Transverse colon (tissue), 4 donors: ENCODE data around the gene ZBTB18. TPM values are rescaled to one million over a fixed set of nuclear protein-coding genes. Genes with fewer than 3 reads are reported as not detected.

Source experiments
- DNase-seq: peaks from one replicate; pipeline ENCODE4 v3.0.0-alpha.2; 2019
- H3K27ac ChIP-seq, 4 donors: fragments of 200-600 bp; sonication (generic); 2 replicates each; pipeline ENCODE4 v1.5.1; 2016 to 2018; ENCODE audit warnings: inconsistent platforms in 4 of 4
- H3K27me3 ChIP-seq: fragments of 200-600 bp; sonication (generic); 2 replicates; pipeline ENCODE4 v1.5.1; 2017; ENCODE audit warnings: inconsistent platforms
- H3K36me3 ChIP-seq, 4 donors: fragments of 200-600 bp; sonication (generic); 2 replicates each; pipeline ENCODE4 v1.5.1; 2017 to 2019; ENCODE audit warnings: inconsistent platforms in 4 of 4
- H3K4me1 ChIP-seq, 4 donors: fragments of 200-600 bp; sonication (generic); 2 replicates each; pipeline ENCODE4 v1.5.1; 2017 to 2020; ENCODE audit warnings: inconsistent platforms in 4 of 4
- H3K4me3 ChIP-seq, 4 donors: fragments of 200-600 bp; sonication (generic); 1 replicate in 1 of 4; 2 replicates in 3 of 4; pipeline versions ENCODE4 v1.5.1 to v1.6.1; 2017 to 2019; ENCODE audit warnings: inconsistent platforms in 4 of 4
- H3K9me3 ChIP-seq, 2 donors: fragments of 200-600 bp; sonication (generic); 2 replicates each; pipeline ENCODE4 v1.5.1; 2017 to 2019; ENCODE audit warnings: inconsistent platforms in 2 of 2
- CTCF ChIP-seq, 5 experiments: fragments of 200-600 bp in 3 of 5; fragments of 450-650 bp in 2 of 5; sonication (generic) in 3 of 5; IDR thresholded peaks; 1 replicate in 2 of 5; 2 replicates in 3 of 5; pipeline ENCODE4 v1.5.1; 2016 to 2017; ENCODE audit warnings: antibody characterized with exemption in 5 of 5, inconsistent platforms in 3 of 5, mild to moderate bottlenecking in 2 of 5, moderate library complexity in 1 of 5
- EP300 ChIP-seq: sonication (generic); formaldehyde crosslinking; IDR thresholded peaks from one replicate; pipeline ENCODE4 v1.6.1; 2017; ENCODE audit warnings: antibody characterized with exemption, low read depth
- POLR2A ChIP-seq: fragments of 450-650 bp; IDR thresholded peaks from one replicate; pipeline ENCODE4 v1.6.1; 2016; ENCODE audit warnings: antibody characterized with exemption, mild to moderate bottlenecking, moderate library complexity
- POLR2AphosphoS5 ChIP-seq, 3 donors: sonication (generic); formaldehyde crosslinking; IDR thresholded peaks; one replicate each; pipeline ENCODE4 v1.6.1; 2016; ENCODE audit warnings: antibody characterized with exemption in 3 of 3
- WGBS, 2 donors: methylation state at CpG; one replicate each; pipeline ENCODE4 v1.1.5; 2018; ENCODE audit warnings: low coverage in 1 of 2; 5-methylcytosine and 5-hydroxymethylcytosine counted together
- in situ Hi-C, 4 donors: fragments of 200-750 bp; cut with MboI; loops; one replicate each; pipeline versions ENCODE4 v1.15.0 to v1.15.1; 2017; ENCODE audit warnings: low sequenced_read_pairs in 3 of 4, low pct_ligation_motif_present in 1 of 4, low pct_unique_long_range_greater_than_20kb in 1 of 4
- intact Hi-C: fragments of 100-400 bp; cut with DNase I; formaldehyde crosslinking; loops from one replicate; pipeline ENCODE4 v1.15.1; 2023; ENCODE audit warnings: low total_unique reads
- small RNA-seq, 4 donors: library from RNA; depleted of rRNA; stranded (forward); fragments of <200 nt; gene quantifications; one replicate each; pipeline ENCODE3, GENCODE V24; 2016
- total RNA-seq, 4 donors: library from RNA; depleted of rRNA; stranded (reverse); fragments of >200 nt; gene quantifications; one replicate each; pipeline ENCODE4 v1.1.0, GENCODE V29; 2016

The ZBTB18 gene
- total RNA-seq, 4 donors from 2014 or later, result 4.1 to 32.8 (median 17.7) TPM

DNA sequence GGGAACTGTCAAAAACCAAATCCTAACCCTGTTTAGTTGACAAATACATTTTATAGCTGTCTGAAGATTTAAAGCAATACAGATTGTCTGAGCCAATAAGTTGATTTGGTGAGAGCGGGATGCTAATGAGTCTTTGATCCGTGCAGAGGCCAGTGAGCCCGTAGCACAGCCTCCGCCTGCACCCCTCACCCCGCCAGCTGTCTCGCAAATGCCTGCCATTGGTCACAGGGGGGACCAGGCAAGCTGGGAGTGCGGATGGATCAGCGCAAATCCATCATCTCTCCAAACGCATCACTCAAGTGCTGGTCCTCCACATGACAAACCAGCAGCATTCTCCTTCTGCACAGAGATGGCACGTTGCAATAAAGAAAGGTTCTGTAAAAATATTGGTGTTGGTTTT is 51.0 kb downstream of the ZBTB18 start:
- 94 to 97% methylated on average over 6 to 10 of the region's 10 CpGs for WGBS, 2 donors
- H3K27me3 ChIP-seq, result peaks cover 11% of the 10 kb centered on the region
- peaks cover 0 to 3% (median 0%) of the 10 kb centered on the region in 4 donors for H3K4me1 ChIP-seq
- no peak overlapping the region for H3K4me3 ChIP-seq
- intact Hi-C loops, result no loop called here
- in situ Hi-C loops, result no loop called here
- no peaks in the 10 kb centered on the region for H3K36me3 ChIP-seq
- H3K27ac ChIP-seq, result no peak overlapping the region
- TF ChIP-seq CTCF (IDR thresholded peaks at IDR 0.05), result no peak
- TF ChIP-seq POLR2AphosphoS5 (IDR thresholded peaks at IDR 0.05), result no peak
- no peak for TF ChIP-seq POLR2A
- TF ChIP-seq EP300, result no peak
- no peak for DNase-seq
- no peaks in the 10 kb centered on the region for H3K9me3 ChIP-seq

DNA sequence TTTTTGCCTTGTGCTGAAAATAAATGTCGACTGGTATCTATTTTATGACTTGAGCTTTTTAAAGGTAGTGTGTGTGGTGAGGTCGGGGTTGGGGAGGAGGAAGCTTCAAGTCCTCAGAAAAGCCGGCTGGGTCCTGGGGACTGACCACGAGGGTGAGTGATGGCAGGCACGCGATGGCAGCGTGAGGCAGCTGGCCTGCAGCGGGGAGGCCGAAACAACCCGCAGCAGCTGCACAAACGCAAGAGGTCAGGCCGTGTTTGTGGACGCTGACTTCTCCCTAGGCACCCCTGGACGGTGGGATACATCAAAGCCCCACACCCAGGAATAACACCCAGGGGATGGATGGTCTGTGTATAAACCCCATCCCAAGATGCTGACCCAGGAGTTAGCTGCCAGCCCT is 51.4 kb downstream of the ZBTB18 start:
- Histone ChIP-seq H3K27ac (no peak overlapping the region), H3K27me3 (peaks cover 11% of the 10 kb centered on the region), H3K4me3 (no peak overlapping the region), H3K36me3 (no peaks in the 10 kb centered on the region), H3K9me3 (no peaks in the 10 kb centered on the region), H3K4me1 (peaks cover 0 to 3% (median 0%) of the 10 kb centered on the region in 4 donors)
- intact Hi-C loops, result no loop called here
- no peak for DNase-seq
- TF ChIP-seq POLR2AphosphoS5 (IDR thresholded peaks at IDR 0.05), result no peak
- no peak for TF ChIP-seq POLR2A
- no peak for TF ChIP-seq EP300
- no peak for TF ChIP-seq CTCF (IDR thresholded peaks at IDR 0.05)
- in situ Hi-C loops, result no loop called here
- 67 to 83% methylated on average over 6 to 14 of the region's 14 CpGs for WGBS, 2 donors

DNA sequence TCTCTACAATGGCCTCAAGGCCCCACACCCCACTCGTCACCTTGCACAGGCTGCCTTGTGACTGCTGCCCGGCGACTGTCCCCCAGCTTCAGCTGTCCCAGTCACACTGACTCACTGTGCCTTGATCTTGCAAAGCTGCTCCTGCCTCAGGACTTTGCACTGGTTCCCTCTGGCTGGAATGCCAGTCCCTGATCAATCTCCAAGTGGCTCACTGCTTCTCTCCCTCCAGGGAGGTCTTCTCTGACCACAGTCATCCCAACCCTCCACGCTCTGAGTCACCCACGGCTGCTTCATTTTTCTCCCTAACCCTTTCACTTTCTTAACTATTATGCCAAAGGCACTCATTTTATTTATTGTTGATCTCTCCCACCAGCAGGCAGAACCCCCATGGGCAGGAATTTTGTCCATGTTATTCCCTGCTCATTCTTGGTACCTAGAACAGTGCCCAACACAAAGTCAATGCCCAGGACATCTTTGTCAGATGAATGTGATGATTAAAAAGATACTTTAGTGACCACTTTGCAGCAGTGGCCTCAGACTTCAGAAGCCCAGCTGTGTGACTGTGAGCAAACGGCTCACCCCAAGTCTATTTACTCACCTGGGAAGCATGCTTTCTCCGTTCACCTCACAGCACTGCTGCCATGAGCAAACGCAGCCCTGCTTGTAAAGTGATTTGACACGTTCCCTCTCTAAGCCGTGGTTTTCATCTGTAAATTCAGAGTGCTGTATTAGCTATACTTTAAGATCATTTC is 53.4 kb downstream of the ZBTB18 start:
- peaks cover 8% of the 10 kb centered on the region for H3K27me3 ChIP-seq
- no peaks in the 10 kb centered on the region for H3K36me3 ChIP-seq
- H3K9me3 ChIP-seq, result no peaks in the 10 kb centered on the region
- in situ Hi-C loops, result no loop called here
- peaks cover 0 to 3% (median 0%) of the 10 kb centered on the region in 4 donors for H3K4me1 ChIP-seq
- intact Hi-C loops, result no loop called here
- no peak overlapping the region for H3K27ac ChIP-seq
- H3K4me3 ChIP-seq, result no peak overlapping the region
- TF ChIP-seq EP300 (no peak), POLR2AphosphoS5 (IDR thresholded peaks at IDR 0.05) (no peak), POLR2A (no peak), CTCF (IDR thresholded peaks at IDR 0.05) (no peak)
- DNase-seq, result no peak
- 69 to 87% methylated on average over 7 to 10 of the region's 10 CpGs for WGBS, 2 donors

GRCh38 chr1:244106176-244106575 is 55.1 kb downstream of the ZBTB18 start:
- Histone ChIP-seq H3K27me3 (no peaks in the 10 kb centered on the region), H3K4me1 (no peaks in the 10 kb centered on the region), H3K36me3 (no peaks in the 10 kb centered on the region), H3K9me3 (no peaks in the 10 kb centered on the region), H3K27ac (no peak overlapping the region), H3K4me3 (no peak overlapping the region)
- intact Hi-C loops (no loop called here), in situ Hi-C loops (no loop called here)
- 82 to 93% methylated on average over 3 of the region's 3 CpGs for WGBS, 2 donors
- no peak for TF ChIP-seq CTCF (IDR thresholded peaks at IDR 0.05)
- no peak for TF ChIP-seq POLR2A
- TF ChIP-seq EP300, result no peak
- no peak for DNase-seq

Small RNA genes lying within 50 kb of the gene (small RNA-seq; reads per million reads assigned to genes)
- gene RN7SL148P, result 0 reads per million in 4 donors

Other genes starting within 250 kb of the ZBTB18 start
- 10 to 100 TPM in 3 of 4 donors, 1 to 10 TPM in 1; 9.8 to 27.2 (median 19.4) TPM for gene AKT3, start 201.0 kb upstream of the ZBTB18 start, total RNA-seq